B cell (primary cell): Measurements from ENCODE around the gene GIMAP8. TPM values are rescaled to one million over a fixed set of nuclear protein-coding genes. Genes with fewer than 3 reads are reported as not detected.

Experiments
- ATAC-seq: fragments of 200-7000 bp; cut with Tn5 transposase; one replicate; pipeline ENCODE4 v1.10.0; 2021; ENCODE audit warnings: low read depth, mild to moderate bottlenecking, moderate number of reproducible peaks, moderate library complexity
- CTCF ChIA-PET: fragments of 350-600 bp; sonication (Branson Sonifier 250); formaldehyde crosslinking; loops from one replicate; lab custom pipeline; 2021; ENCODE audit warnings: antibody characterized with exemption, inconsistent platforms; lab: Charles Lee
- POLR2A ChIA-PET: fragments of 350-600 bp; sonication (Branson Sonifier 250); formaldehyde crosslinking; loops from one replicate; lab custom pipeline; 2021; ENCODE audit warnings: antibody characterized with exemption; lab: Charles Lee
- DNase-seq: peaks from one replicate; pipeline ENCODE4 v3.0.0; 2013
- H2AFZ ChIP-seq: 2 replicates; pipeline ENCODE4 v1.6.1; 2012; ENCODE audit warnings: mild to moderate bottlenecking, low read depth, low read length; ENCODE audit not compliant: insufficient read depth, poor library complexity, severe bottlenecking
- H3K27ac ChIP-seq, 2 donors: 1 replicate in 1 of 2; 2 replicates in 1 of 2; pipeline ENCODE4 v1.5.1; 2012 to 2013; ENCODE audit warnings: low read length in 2 of 2, mild to moderate bottlenecking in 2 of 2, moderate library complexity in 1 of 2
- H3K27me3 ChIP-seq, 4 experiments: fragments of 200-600 bp in 1 of 4; sonication (generic) in 1 of 4; replicated peaks in 1 of 4; 1 replicate in 2 of 4; 2 replicates in 2 of 4; pipeline versions ENCODE4 v1.6.1 to v1.7.0; 2013 to 2016; ENCODE audit warnings: low read length in 3 of 4, mild to moderate bottlenecking in 2 of 4, mixed read lengths in 1 of 4, moderate library complexity in 1 of 4; ENCODE audit not compliant: insufficient read depth in 4 of 4, control insufficient read depth in 3 of 4; ENCODE audit errors: control extremely low read depth in 1 of 4
- H3K36me3 ChIP-seq, 2 experiments: replicated peaks in 1 of 2; 1 replicate in 1 of 2; 2 replicates in 1 of 2; pipeline versions ENCODE4 v1.6.1 to v1.7.1; 2013; ENCODE audit warnings: low read length in 1 of 2; ENCODE audit not compliant: insufficient read depth in 2 of 2, control insufficient read depth in 1 of 2; ENCODE audit errors: control extremely low read depth in 1 of 2, extremely low read depth in 1 of 2
- H3K4me1 ChIP-seq, 2 donors: fragments of 200-600 bp in 1 of 2; sonication (generic) in 1 of 2; 1 replicate in 1 of 2; 2 replicates in 1 of 2; pipeline versions ENCODE4 v1.5.1 to v1.6.1; 2013 to 2017; ENCODE audit warnings: low read length in 2 of 2; ENCODE audit not compliant: control insufficient read depth in 2 of 2, insufficient read depth in 2 of 2
- H3K4me2 ChIP-seq: replicated peaks from 2 replicates; pipeline ENCODE3; 2012; ENCODE audit warnings: mild to moderate bottlenecking, low read depth, low read length; ENCODE audit not compliant: poor library complexity, severe bottlenecking
- H3K4me3 ChIP-seq, 5 experiments: fragments of 200-600 bp in 1 of 5; sonication (generic) in 1 of 5; 1 replicate in 3 of 5; 2 replicates in 2 of 5; pipeline versions ENCODE4 v1.5.1 to v1.7.0; 2011 to 2016; ENCODE audit warnings: low read length in 4 of 5, mild to moderate bottlenecking in 4 of 5, low read depth in 2 of 5, control low read depth in 1 of 5, moderate library complexity in 1 of 5; ENCODE audit not compliant: insufficient read depth in 1 of 5; ENCODE audit errors: control extremely low read depth in 1 of 5, extremely low read depth in 1 of 5
- H3K79me2 ChIP-seq: fragments of 200-600 bp; sonication (generic); one replicate; pipeline ENCODE4 v1.6.0; 2016; ENCODE audit warnings: low read length; ENCODE audit not compliant: control insufficient read depth, insufficient read depth
- H3K9ac ChIP-seq: fragments of 200-600 bp; sonication (generic); 2 replicates; pipeline ENCODE4 v1.6.1; 2017; ENCODE audit warnings: mild to moderate bottlenecking, low read length, moderate library complexity
- H3K9me3 ChIP-seq, 3 donors: one replicate each; pipeline versions ENCODE4 v1.6.1 to v1.7.1; 2013; ENCODE audit warnings: low read length in 2 of 3; ENCODE audit not compliant: control insufficient read depth in 2 of 3, insufficient read depth in 1 of 3; ENCODE audit errors: control extremely low read depth in 1 of 3
- H4K20me1 ChIP-seq: 2 replicates; pipeline ENCODE4 v1.6.0; 2012; ENCODE audit warnings: mild to moderate bottlenecking, low read length; ENCODE audit not compliant: insufficient read depth, control insufficient read depth, poor library complexity, severe bottlenecking
- H3K27ac Mint-ChIP-seq: one replicate; pipeline ENCODE4 v1.8.0; 2021; ENCODE audit warnings: mixed read lengths
- H3K27me3 Mint-ChIP-seq: one replicate; pipeline ENCODE4 v1.8.0; 2021; ENCODE audit warnings: mixed read lengths
- H3K4me1 Mint-ChIP-seq: one replicate; pipeline ENCODE4 v1.8.0; 2021; ENCODE audit warnings: mixed read lengths
- H3K4me3 Mint-ChIP-seq: one replicate; pipeline ENCODE4 v1.8.0; 2021; ENCODE audit warnings: mixed read lengths
- H3K9me3 Mint-ChIP-seq: one replicate; pipeline ENCODE4 v1.8.0; 2022; ENCODE audit warnings: mixed read lengths; ENCODE audit not compliant: insufficient read depth
- EZH2 ChIP-seq: IDR thresholded peaks from 2 replicates; pipeline ENCODE4 v1.6.1; 2012; ENCODE audit warnings: borderline replicate concordance, low read depth, mild to moderate bottlenecking, moderate library complexity, low read length; ENCODE audit not compliant: insufficient read depth, poor library complexity, severe bottlenecking
- WGBS: methylation state at CpG from one replicate; pipeline ENCODE4 v1.1.5; 2013; ENCODE audit warnings: missing lambda C conversion rate; ENCODE audit not compliant: insufficient coverage; 5-methylcytosine and 5-hydroxymethylcytosine counted together
- intact Hi-C: fragments of 100-400 bp; cut with micrococcal nuclease; formaldehyde crosslinking; loops from one replicate; pipeline ENCODE4 v1.10.0; 2022
- polyA plus RNA-seq: library from polyadenylated mRNA; depleted of rRNA; stranded (reverse); fragments of >200 nt; gene quantifications from 2 replicates; pipeline ENCODE4 v1.2.3, GENCODE V29; 2012
- total RNA-seq, 2 donors: library from RNA; stranded (reverse); fragments of 120-200 nt in 1 of 2; gene quantifications; 1 replicate in 1 of 2; 2 replicates in 1 of 2; pipeline versions ENCODE4 v1.2.3 to v1.2.4, GENCODE V29; 2013 to 2022
- TF ChIP-seq, protein P1 (sequence below): fragments of 200-600 bp; IDR thresholded peaks from one replicate; pipeline ENCODE4 v1.8.0; 2022; ENCODE audit warnings: antibody characterized with exemption, mild to moderate bottlenecking

GIMAP8 gene
- total and polyA plus RNA-seq, 2 donors (not counting 1 experiment from before 2014, with no cell fraction given) = 0.34 to 0.47 TPM

DNA sequence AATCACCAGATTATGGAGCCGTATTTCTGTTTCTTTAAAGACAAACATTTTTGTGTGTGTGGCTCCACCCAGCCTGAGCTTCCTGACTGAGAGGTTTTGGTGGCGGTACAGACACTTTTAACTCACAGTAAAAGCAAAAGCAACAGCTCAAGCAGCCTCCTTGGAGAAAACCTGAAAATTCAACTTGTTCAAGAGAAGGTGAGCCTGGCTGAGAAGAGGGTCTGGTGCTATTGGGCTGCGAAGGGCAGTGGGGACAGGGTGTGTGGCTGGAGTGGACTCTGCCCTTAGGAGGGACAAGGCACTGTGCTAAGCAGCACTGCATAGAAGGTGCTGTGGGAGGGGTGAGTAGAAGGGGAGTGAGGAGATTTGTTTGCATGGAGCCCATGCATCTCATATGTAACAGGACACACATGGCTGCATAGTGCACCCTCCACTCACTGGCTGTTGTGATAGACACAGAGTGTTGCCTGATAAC, 64.4 kb downstream of the GIMAP8 start, which contains the start of gene GIMAP7:
TSS of gene GIMAP7 (plus strand) at position 125 of the 475 bp plus-strand sequence. CDS start 5,103 bp downstream, outside the sequence.
- Mint-ChIP-seq H3K4me3 (peak within 1 kb of the TSS; percentile 11), H3K4me1 (peaks cover 4% of the 10 kb centered on the region), H3K27ac (no peak within 1 kb of the TSS), H3K9me3 (no peaks in the 10 kb centered on the region), H3K27me3 (peaks cover 3% of the 10 kb centered on the region)
- POLR2A ChIA-PET = no interaction called here
- Histone ChIP-seq H2AFZ (peak within 1 kb of the TSS; percentile 73), H4K20me1 (no peaks in the 10 kb centered on the region), H3K4me1 (no peaks in the 10 kb centered on the region), H3K27ac (no peak within 1 kb of the TSS), H3K9ac (peak within 1 kb of the TSS; percentile 39), H3K9me3 (no peaks in the 10 kb centered on the region), H3K36me3 (no peaks in the 10 kb centered on the region), H3K79me2 (no peaks in the 10 kb centered on the region), H3K4me2 (peak within 1 kb of the TSS; percentile 51), H3K27me3 (no peaks in the 10 kb centered on the region), H3K4me3 (peak within 1 kb of the TSS in 3 of 5 experiments; percentile 25 to 50 (median 46))
- ATAC-seq (no peak), DNase-seq (no peak)
- no peak for TF ChIP-seq EZH2
- TF ChIP-seq, protein P1, sequence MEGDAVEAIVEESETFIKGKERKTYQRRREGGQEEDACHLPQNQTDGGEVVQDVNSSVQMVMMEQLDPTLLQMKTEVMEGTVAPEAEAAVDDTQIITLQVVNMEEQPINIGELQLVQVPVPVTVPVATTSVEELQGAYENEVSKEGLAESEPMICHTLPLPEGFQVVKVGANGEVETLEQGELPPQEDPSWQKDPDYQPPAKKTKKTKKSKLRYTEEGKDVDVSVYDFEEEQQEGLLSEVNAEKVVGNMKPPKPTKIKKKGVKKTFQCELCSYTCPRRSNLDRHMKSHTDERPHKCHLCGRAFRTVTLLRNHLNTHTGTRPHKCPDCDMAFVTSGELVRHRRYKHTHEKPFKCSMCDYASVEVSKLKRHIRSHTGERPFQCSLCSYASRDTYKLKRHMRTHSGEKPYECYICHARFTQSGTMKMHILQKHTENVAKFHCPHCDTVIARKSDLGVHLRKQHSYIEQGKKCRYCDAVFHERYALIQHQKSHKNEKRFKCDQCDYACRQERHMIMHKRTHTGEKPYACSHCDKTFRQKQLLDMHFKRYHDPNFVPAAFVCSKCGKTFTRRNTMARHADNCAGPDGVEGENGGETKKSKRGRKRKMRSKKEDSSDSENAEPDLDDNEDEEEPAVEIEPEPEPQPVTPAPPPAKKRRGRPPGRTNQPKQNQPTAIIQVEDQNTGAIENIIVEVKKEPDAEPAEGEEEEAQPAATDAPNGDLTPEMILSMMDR = no peak
- intact Hi-C loops = no loop called here
- CTCF ChIA-PET = no interaction called here
- WGBS = 10% methylated on average over 1 of the region's 3 CpGs

DNA sequence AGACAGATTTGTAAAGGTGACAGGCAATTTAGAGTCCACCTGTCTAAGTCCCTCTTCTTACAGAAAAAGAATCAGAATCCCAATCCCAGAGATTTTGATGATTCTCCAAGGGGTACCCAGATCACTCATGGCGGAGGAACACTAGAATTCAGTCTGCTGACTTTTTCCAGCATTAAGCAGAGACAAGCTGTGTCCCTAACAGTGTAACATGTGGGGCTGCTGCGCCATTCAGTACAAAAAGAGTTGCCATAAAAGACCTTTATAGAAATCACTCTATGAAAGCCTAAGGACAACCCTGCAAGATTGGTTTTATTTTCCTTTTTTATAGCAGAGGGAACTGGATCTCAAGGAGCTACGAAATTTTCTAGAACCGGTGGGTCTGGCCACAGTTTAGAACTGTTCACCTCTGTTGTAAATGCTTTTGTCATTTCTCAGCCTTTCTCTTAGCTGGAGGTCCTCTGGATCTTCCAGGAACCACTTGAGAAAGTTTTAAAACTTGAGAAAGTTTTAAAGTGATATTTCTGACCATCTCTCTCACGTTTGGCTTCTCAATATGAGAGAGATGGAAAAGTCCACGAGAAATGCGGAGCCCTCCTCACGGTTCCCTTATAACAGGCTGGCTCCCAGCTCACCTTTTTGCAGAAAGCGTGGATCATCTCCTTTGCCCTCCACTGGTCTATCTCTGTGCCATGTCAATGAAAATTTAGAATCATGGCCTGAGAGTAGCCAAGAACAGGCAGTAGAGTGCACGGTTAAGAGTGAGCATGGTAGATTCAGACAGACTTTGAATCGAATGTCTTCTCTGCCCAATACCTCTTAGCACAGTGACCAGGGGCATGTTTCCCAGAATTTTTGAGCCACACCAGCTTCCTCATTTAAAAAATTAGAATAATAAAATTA, 65.1 kb downstream of the GIMAP8 start:
- Histone ChIP-seq H3K36me3 (no peaks in the 10 kb centered on the region), H3K9me3 (no peaks in the 10 kb centered on the region), H3K4me2 (peak overlapping the region; percentile 51), H3K4me3 (peak overlapping the region in 2 of 5 experiments; percentile 25 to 46), H3K27me3 (no peaks in the 10 kb centered on the region), H3K9ac (peak overlapping the region; percentile 16), H3K4me1 (no peaks in the 10 kb centered on the region), H3K79me2 (no peaks in the 10 kb centered on the region), H2AFZ (peak overlapping the region; percentile 73), H3K27ac (no peak overlapping the region), H4K20me1 (no peaks in the 10 kb centered on the region)
- Mint-ChIP-seq H3K4me3 (no peak overlapping the region), H3K27me3 (peaks cover 7% of the 10 kb centered on the region), H3K27ac (no peak overlapping the region), H3K4me1 (peaks cover 4% of the 10 kb centered on the region), H3K9me3 (no peaks in the 10 kb centered on the region)
- WGBS = 6% methylated on average over 7 of the region's 11 CpGs
- POLR2A ChIA-PET = no interaction called here
- intact Hi-C loops = no loop called here
- CTCF ChIA-PET = no interaction called here
- DNase-seq (no peak), ATAC-seq (no peak)
- TF ChIP-seq, protein P1 = no peak
- TF ChIP-seq EZH2 = no peak
